NB4 (cell line): ENCODE data around the gene PTTG2.

ENCODE experiments used
- DNase-seq: peaks from one replicate; pipeline ENCODE4 v3.0.0; 2010; ENCODE audit warnings: low read depth
- H3K4me3 ChIP-seq: one replicate; pipeline ENCODE4 v1.5.1; 2011; ENCODE audit warnings: mild to moderate bottlenecking, low read depth, low read length, moderate library complexity
- CTCF ChIP-seq: IDR thresholded peaks from one replicate; pipeline ENCODE4 v1.5.1; 2012; ENCODE audit warnings: low read depth, low read length
- MAX ChIP-seq: IDR thresholded peaks from 2 replicates; pipeline ENCODE4 v1.6.1; 2011; ENCODE audit warnings: low read depth, low read length
- MYC ChIP-seq: IDR thresholded peaks from 2 replicates; pipeline ENCODE4 v1.6.1; 2011; ENCODE audit warnings: low read depth, low read length
- POLR2A ChIP-seq: IDR thresholded peaks from 2 replicates; pipeline ENCODE4 v1.6.1; 2011; ENCODE audit warnings: mild to moderate bottlenecking; ENCODE audit not compliant: insufficient read length; ENCODE audit errors: extremely low read depth

Gene PTTG2

GRCh38 chr4:37981844-37982720 lies 21.9 kb downstream of the PTTG2 start:
- no peak overlapping the region for H3K4me3 ChIP-seq
- TF ChIP-seq POLR2A, result no peak
- no peak for TF ChIP-seq MYC
- TF ChIP-seq MAX, result no peak
- no peak for TF ChIP-seq CTCF
- DNase-seq, result no peak

GRCh38 chr4:37982736-37983135 lies 22.5 kb downstream of the PTTG2 start:
- H3K4me3 ChIP-seq, result no peak overlapping the region
- DNase-seq, result no peak
- TF ChIP-seq MAX (no peak), CTCF (no peak), MYC (no peak), POLR2A (no peak)

GRCh38 chr4:37983951-37984350 lies 23.8 kb downstream of the PTTG2 start:
- DNase-seq, result no peak
- no peak overlapping the region for H3K4me3 ChIP-seq
- TF ChIP-seq MAX (no peak), CTCF (no peak), POLR2A (no peak), MYC (no peak)

- DNase-seq, result no peak
- H3K4me3 ChIP-seq, result no peak overlapping the region
- TF ChIP-seq MYC (no peak), CTCF (no peak), MAX (no peak), POLR2A (no peak)
Measured at GRCh38 chr4:37985730-37986275, 25.6 kb downstream of the PTTG2 start.

GRCh38 chr4:37988670-37989069 lies 28.5 kb downstream of the PTTG2 start:
- TF ChIP-seq MAX (no peak), POLR2A (no peak)
- no peak for DNase-seq
- no peak overlapping the region for H3K4me3 ChIP-seq

GRCh38 chr4:37989398-37990260 lies 29.4 kb downstream of the PTTG2 start:
- TF ChIP-seq MAX (peak; percentile 74), CTCF (no peak)
- peak overlapping the region; percentile 39 for H3K4me3 ChIP-seq

More at GRCh38 chr4:37989398-37990260, 29.4 kb downstream of the PTTG2 start:
- peak; percentile 93 for DNase-seq
